SK-N-SH treated with all-trans-retinoic acid at 6 μM for 48 hours (cell line): ENCODE measurements around the gene FHIT.

Source experiments
- ARNTL ChIP-seq: fragments of 450-650 bp; formaldehyde crosslinking; IDR thresholded peaks from 2 replicates; pipeline ENCODE4 v1.5.0; 2020; ENCODE audit warnings: low read depth, mild to moderate bottlenecking, moderate library complexity, borderline replicate concordance
- CSDC2 ChIP-seq: fragments of 250-450 bp; sonication (Bioruptor Pico); IDR thresholded peaks from 2 replicates; pipeline ENCODE4 v1.5.0; 2020; ENCODE audit warnings: mild to moderate bottlenecking, moderate library complexity
- PATZ1 ChIP-seq: fragments of 250-450 bp; sonication (Bioruptor Pico); IDR thresholded peaks from 2 replicates; pipeline ENCODE4 v1.8.0; 2020; ENCODE audit warnings: mild to moderate bottlenecking, moderate library complexity, borderline replicate concordance
- TOX ChIP-seq: fragments of 250-450 bp; sonication (Bioruptor Pico); IDR thresholded peaks from 2 replicates; pipeline ENCODE4 v1.8.0; 2021; ENCODE audit warnings: mild to moderate bottlenecking, moderate library complexity, borderline replicate concordance
- TSHZ2 ChIP-seq: fragments of 250-450 bp; sonication (Bioruptor Pico); IDR thresholded peaks from 2 replicates; pipeline ENCODE4 v1.5.0; 2020; ENCODE audit warnings: mild to moderate bottlenecking, moderate library complexity
- ZC3H10 ChIP-seq: fragments of 250-450 bp; sonication (Bioruptor Pico); IDR thresholded peaks from 2 replicates; pipeline ENCODE4 v1.5.1; 2021; ENCODE audit warnings: mild to moderate bottlenecking, moderate library complexity
- ZFP3 ChIP-seq: fragments of 250-450 bp; sonication (Bioruptor Pico); IDR thresholded peaks from 2 replicates; pipeline ENCODE4 v1.5.0; 2020; ENCODE audit warnings: mild to moderate bottlenecking, moderate library complexity
- ZNF565 ChIP-seq: fragments of 450-650 bp; formaldehyde crosslinking; conservative IDR thresholded peaks from 2 replicates; pipeline ENCODE4 v1.5.0; 2020; ENCODE audit warnings: low read depth, mild to moderate bottlenecking, moderate library complexity
- ZNF70 ChIP-seq: fragments of 450-650 bp; formaldehyde crosslinking; IDR thresholded peaks from 2 replicates; pipeline ENCODE4 v1.5.0; 2020; ENCODE audit warnings: mild to moderate bottlenecking, moderate library complexity
- TF ChIP-seq, protein P1 (sequence below): fragments of 250-450 bp; sonication (Bioruptor Pico); IDR thresholded peaks from 2 replicates; pipeline ENCODE4 v1.5.1; 2020; ENCODE audit warnings: low read depth, mild to moderate bottlenecking, moderate library complexity
- TF ChIP-seq, protein P2 (sequence below): fragments of 250-450 bp; sonication (Bioruptor Pico); IDR thresholded peaks from 2 replicates; pipeline ENCODE4 v1.8.0; 2021; ENCODE audit warnings: low read depth, mild to moderate bottlenecking, moderate library complexity, borderline replicate concordance

GRCh38 chr3:60424942-60425341 is 826.3 kb downstream of the FHIT start:
- TF ChIP-seq ZNF565 (no peak), ZFP3 (CRISPR knock-in tag) (no peak), TOX (CRISPR knock-in tag) (no peak), CSDC2 (CRISPR knock-in tag) (no peak), TSHZ2 (CRISPR knock-in tag) (no peak), ZC3H10 (CRISPR knock-in tag) (no peak), ARNTL (CRISPR knock-in tag) (no peak), PATZ1 (no peak), ZNF70 (no peak)
- TF ChIP-seq, protein P1, sequence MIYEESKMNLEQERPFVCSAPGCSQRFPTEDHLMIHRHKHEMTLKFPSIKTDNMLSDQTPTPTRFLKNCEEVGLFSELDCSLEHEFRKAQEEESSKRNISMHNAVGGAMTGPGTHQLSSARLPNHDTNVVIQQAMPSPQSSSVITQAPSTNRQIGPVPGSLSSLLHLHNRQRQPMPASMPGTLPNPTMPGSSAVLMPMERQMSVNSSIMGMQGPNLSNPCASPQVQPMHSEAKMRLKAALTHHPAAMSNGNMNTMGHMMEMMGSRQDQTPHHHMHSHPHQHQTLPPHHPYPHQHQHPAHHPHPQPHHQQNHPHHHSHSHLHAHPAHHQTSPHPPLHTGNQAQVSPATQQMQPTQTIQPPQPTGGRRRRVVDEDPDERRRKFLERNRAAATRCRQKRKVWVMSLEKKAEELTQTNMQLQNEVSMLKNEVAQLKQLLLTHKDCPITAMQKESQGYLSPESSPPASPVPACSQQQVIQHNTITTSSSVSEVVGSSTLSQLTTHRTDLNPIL (CRISPR knock-in tag): no peak
- TF ChIP-seq, protein P2, sequence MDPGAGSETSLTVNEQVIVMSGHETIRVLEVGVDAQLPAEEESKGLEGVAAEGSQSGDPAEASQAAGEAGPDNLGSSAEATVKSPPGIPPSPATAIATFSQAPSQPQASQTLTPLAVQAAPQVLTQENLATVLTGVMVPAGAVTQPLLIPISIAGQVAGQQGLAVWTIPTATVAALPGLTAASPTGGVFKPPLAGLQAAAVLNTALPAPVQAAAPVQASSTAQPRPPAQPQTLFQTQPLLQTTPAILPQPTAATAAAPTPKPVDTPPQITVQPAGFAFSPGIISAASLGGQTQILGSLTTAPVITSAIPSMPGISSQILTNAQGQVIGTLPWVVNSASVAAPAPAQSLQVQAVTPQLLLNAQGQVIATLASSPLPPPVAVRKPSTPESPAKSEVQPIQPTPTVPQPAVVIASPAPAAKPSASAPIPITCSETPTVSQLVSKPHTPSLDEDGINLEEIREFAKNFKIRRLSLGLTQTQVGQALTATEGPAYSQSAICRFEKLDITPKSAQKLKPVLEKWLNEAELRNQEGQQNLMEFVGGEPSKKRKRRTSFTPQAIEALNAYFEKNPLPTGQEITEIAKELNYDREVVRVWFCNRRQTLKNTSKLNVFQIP (CRISPR knock-in tag): no peak
